DND-41 (cell line): ENCODE data around the gene ROBO2.

ENCODE experiments used
- ATAC-seq: fragments of 200-7000 bp; cut with Tn5 transposase; 3 replicates; pipeline ENCODE4 v1.9.1; 2021; ENCODE audit warnings: low read depth; ENCODE audit not compliant: insufficient read depth
- DNase-seq: peaks from one replicate; pipeline ENCODE4 v3.0.0-alpha.2; 2020
- H2AFZ ChIP-seq: 2 replicates; pipeline ENCODE4 v1.6.0; 2012; ENCODE audit warnings: low read depth, low read length
- H3K27ac ChIP-seq: 2 replicates; pipeline ENCODE4 v1.5.1; 2012; ENCODE audit warnings: low read length, inconsistent platforms
- H3K27me3 ChIP-seq: fragments of 200-600 bp; sonication (generic); 2 replicates; pipeline ENCODE4 v1.6.0; 2012; ENCODE audit warnings: low read length, mild to moderate bottlenecking, inconsistent platforms; ENCODE audit not compliant: insufficient read depth, poor library complexity
- H3K36me3 ChIP-seq: 2 replicates; pipeline ENCODE4 v1.5.1; 2012; ENCODE audit warnings: low read length, inconsistent platforms; ENCODE audit not compliant: insufficient read depth
- H3K4me1 ChIP-seq: 2 replicates; pipeline ENCODE4 v1.5.1; 2012; ENCODE audit warnings: mild to moderate bottlenecking, low read length; ENCODE audit not compliant: insufficient read depth
- H3K4me2 ChIP-seq: 2 replicates; pipeline ENCODE4 v1.6.0; 2012; ENCODE audit warnings: mild to moderate bottlenecking, moderate library complexity, low read length, inconsistent platforms; ENCODE audit not compliant: insufficient read depth
- H3K4me3 ChIP-seq, 2 experiments: fragments of 200-600 bp in 1 of 2; shearing (Covaris generic) in 1 of 2; 2 replicates each; pipeline ENCODE4 v1.5.1; 2012 to 2016; ENCODE audit warnings: inconsistent platforms in 2 of 2, low read length in 2 of 2, mild to moderate bottlenecking in 2 of 2, low read depth in 1 of 2, moderate library complexity in 1 of 2
- H3K79me2 ChIP-seq: 2 replicates; pipeline ENCODE4 v1.6.0; 2012; ENCODE audit warnings: low read length, inconsistent platforms; ENCODE audit not compliant: insufficient read depth
- H3K9ac ChIP-seq: 2 replicates; pipeline ENCODE4 v1.6.0; 2012; ENCODE audit warnings: low read depth, mild to moderate bottlenecking, inconsistent platforms, low read length, moderate library complexity
- H3K9me3 ChIP-seq: 2 replicates; pipeline ENCODE4 v1.5.1; 2012; ENCODE audit warnings: low read length, moderate library complexity, mild to moderate bottlenecking, inconsistent platforms; ENCODE audit not compliant: insufficient read depth, severe bottlenecking
- H4K20me1 ChIP-seq: 2 replicates; pipeline ENCODE4 v1.6.0; 2012; ENCODE audit warnings: low read length; ENCODE audit not compliant: insufficient read depth
- EZH2 ChIP-seq: IDR thresholded peaks from 3 replicates; pipeline ENCODE4 v1.6.1; 2012; ENCODE audit warnings: borderline replicate concordance, low read depth, mild to moderate bottlenecking, moderate library complexity, low read length, inconsistent platforms; ENCODE audit not compliant: severe bottlenecking
- TF ChIP-seq, protein P1 (sequence below): IDR thresholded peaks from 2 replicates; pipeline ENCODE4 v1.5.1; 2012; ENCODE audit warnings: borderline replicate concordance, low read length, moderate library complexity, mild to moderate bottlenecking; ENCODE audit not compliant: poor library complexity, severe bottlenecking; ENCODE audit errors: extremely low read depth

ROBO2 gene

DNA sequence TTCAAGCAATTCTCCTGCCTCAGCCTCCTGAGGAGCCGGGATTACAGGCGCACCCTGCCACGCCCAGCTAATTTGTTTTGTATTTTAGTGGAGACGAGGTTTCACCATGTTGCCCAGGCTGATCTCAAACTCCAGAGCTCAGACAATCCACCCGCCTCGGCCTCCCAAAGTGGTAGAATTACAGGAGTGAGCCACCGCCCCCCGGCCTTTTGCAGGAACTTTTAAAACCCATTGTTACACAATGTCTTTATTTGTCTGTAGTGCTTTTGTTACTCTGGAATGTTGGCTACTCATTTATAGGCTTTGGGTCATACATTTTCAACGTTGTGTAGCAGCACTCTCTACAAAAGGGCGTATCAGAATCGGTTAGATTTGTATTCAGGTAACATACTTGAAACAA lies 499.1 kb downstream of the ROBO2 start:
- Histone ChIP-seq H3K4me3 (no peak overlapping the region), H3K4me2 (no peak overlapping the region), H3K36me3 (no peaks in the 10 kb centered on the region), H3K27ac (no peak overlapping the region), H4K20me1 (no peaks in the 10 kb centered on the region), H3K9me3 (no peaks in the 10 kb centered on the region), H2AFZ (no peak overlapping the region), H3K27me3 (no peaks in the 10 kb centered on the region), H3K79me2 (no peaks in the 10 kb centered on the region), H3K4me1 (no peaks in the 10 kb centered on the region), H3K9ac (no peak overlapping the region)
- DNase-seq = no peak
- ATAC-seq = no peak
- TF ChIP-seq EZH2 = no peak
- TF ChIP-seq, protein P1, sequence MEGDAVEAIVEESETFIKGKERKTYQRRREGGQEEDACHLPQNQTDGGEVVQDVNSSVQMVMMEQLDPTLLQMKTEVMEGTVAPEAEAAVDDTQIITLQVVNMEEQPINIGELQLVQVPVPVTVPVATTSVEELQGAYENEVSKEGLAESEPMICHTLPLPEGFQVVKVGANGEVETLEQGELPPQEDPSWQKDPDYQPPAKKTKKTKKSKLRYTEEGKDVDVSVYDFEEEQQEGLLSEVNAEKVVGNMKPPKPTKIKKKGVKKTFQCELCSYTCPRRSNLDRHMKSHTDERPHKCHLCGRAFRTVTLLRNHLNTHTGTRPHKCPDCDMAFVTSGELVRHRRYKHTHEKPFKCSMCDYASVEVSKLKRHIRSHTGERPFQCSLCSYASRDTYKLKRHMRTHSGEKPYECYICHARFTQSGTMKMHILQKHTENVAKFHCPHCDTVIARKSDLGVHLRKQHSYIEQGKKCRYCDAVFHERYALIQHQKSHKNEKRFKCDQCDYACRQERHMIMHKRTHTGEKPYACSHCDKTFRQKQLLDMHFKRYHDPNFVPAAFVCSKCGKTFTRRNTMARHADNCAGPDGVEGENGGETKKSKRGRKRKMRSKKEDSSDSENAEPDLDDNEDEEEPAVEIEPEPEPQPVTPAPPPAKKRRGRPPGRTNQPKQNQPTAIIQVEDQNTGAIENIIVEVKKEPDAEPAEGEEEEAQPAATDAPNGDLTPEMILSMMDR = no peak

DNA sequence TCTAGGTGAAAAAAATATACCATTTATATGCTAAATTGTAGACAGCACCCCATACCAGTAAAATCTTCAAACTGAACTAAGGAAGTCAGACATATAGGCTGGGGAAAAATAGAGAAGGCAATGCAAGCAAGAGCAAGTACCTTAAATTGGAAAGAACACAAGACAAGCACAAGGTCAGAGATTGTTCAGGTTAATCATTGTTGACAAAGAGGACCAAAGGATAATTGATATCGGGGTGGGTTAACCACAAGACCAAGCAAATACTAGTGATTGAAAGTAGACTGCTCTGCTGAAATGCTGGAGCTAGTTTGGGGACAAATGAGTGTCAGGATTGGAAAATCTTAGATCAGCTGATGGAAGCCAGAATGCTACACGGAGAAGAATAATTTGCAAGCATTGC lies 499.8 kb downstream of the ROBO2 start:
- no peak overlapping the region for H3K9ac ChIP-seq
- H3K4me3 ChIP-seq = no peak overlapping the region
- H3K9me3 ChIP-seq = no peaks in the 10 kb centered on the region
- H3K79me2 ChIP-seq = no peaks in the 10 kb centered on the region
- H3K27me3 ChIP-seq = no peaks in the 10 kb centered on the region
- H2AFZ ChIP-seq = no peak overlapping the region
- H3K4me1 ChIP-seq = no peaks in the 10 kb centered on the region
- H3K27ac ChIP-seq = no peak overlapping the region
- TF ChIP-seq EZH2 = no peak
- TF ChIP-seq, protein P1 = no peak
- no peaks in the 10 kb centered on the region for H4K20me1 ChIP-seq
- H3K36me3 ChIP-seq = no peaks in the 10 kb centered on the region
- ATAC-seq (no peak), DNase-seq (no peak)
- no peak overlapping the region for H3K4me2 ChIP-seq

DNA sequence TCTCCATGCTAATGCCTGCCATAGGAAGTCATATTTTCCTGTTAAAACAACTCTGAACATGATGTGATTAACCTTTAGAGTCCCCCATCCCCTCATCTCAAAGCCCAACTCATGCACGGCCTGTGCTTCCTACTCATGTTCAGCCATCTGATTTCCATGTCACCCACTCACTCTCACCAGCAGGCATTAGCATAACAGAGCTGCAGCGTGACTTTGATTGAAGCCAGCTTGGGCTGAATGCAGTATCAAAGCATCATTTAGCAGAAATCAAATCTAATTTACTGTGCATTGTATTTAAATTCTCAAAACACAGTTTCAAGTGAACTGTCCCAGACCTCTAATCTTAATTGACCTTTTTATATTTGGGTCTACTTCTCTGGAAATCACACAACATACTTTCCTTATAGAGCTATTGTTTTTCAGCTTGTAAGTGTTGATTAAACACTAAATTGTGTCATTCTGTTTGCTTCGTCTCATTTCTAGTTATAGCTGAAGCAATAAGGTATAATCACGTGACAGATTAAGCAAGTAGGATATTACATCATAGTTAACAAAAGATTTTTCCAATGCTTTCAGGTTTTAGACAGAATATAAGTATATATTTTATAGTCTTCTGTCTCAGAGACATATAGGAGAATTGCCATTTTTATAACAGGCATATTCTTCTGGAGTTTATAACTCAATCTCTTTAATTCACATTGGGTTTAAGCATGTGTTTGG lies 501.5 kb downstream of the ROBO2 start:
- Histone ChIP-seq H3K4me1 (no peaks in the 10 kb centered on the region), H3K36me3 (no peaks in the 10 kb centered on the region), H3K9ac (no peak overlapping the region), H3K27me3 (no peaks in the 10 kb centered on the region), H3K4me3 (no peak overlapping the region), H2AFZ (no peak overlapping the region), H3K4me2 (no peak overlapping the region), H3K9me3 (no peaks in the 10 kb centered on the region), H3K79me2 (no peaks in the 10 kb centered on the region), H4K20me1 (no peaks in the 10 kb centered on the region), H3K27ac (no peak overlapping the region)
- DNase-seq (no peak), ATAC-seq (no peak)
- TF ChIP-seq, protein P1 = no peak
- no peak for TF ChIP-seq EZH2
